SK-N-MC (cell line): Measurements from ENCODE around the gene CYP2J2.

Source experiments
- EZH2 ChIP-seq: fragments of 200-600 bp; sonication (generic); IDR thresholded peaks from one replicate; pipeline ENCODE4 v1.6.1; 2017; ENCODE audit warnings: antibody characterized with exemption
- FOXP2 ChIP-seq: optimal IDR thresholded peaks from 2 replicates; pipeline ENCODE3; 2011; ENCODE audit warnings: mild to moderate bottlenecking, moderate library complexity; ENCODE audit not compliant: insufficient read depth; ENCODE audit errors: extremely low read length, control extremely low read depth
- POLR2AphosphoS5 ChIP-seq: IDR thresholded peaks from 2 replicates; pipeline ENCODE4 v1.6.1; 2012; ENCODE audit warnings: mild to moderate bottlenecking, low read depth, low read length, borderline replicate concordance

GRCh38 chr1:59939393-59939792 is 12.8 kb upstream of the CYP2J2 start:
- TF ChIP-seq POLR2AphosphoS5 (no peak), EZH2 (no peak), FOXP2 (no peak)
